IPS-18a (cell line): Measurements from ENCODE around the gene MYL11.
A peak's percentile ranks its signal among the peaks of the same experiment; 100 is the strongest.

Source experiments
- H3K27ac ChIP-seq: one replicate; pipeline ENCODE4 v1.5.1; 2013; ENCODE audit warnings: low read length
- H3K27me3 ChIP-seq: one replicate; pipeline ENCODE4 v1.6.1; 2013; ENCODE audit warnings: mild to moderate bottlenecking, low read length; ENCODE audit not compliant: control insufficient read depth, insufficient read depth
- H3K36me3 ChIP-seq: one replicate; pipeline ENCODE4 v1.6.1; 2013; ENCODE audit warnings: low read depth, low read length; ENCODE audit not compliant: control insufficient read depth
- H3K4me1 ChIP-seq: one replicate; pipeline ENCODE4 v1.6.1; 2013; ENCODE audit warnings: low read depth, low read length; ENCODE audit not compliant: control insufficient read depth
- H3K4me3 ChIP-seq: one replicate; pipeline ENCODE4 v1.5.1; 2013; ENCODE audit warnings: low read length
- H3K9ac ChIP-seq: one replicate; pipeline ENCODE4 v1.6.1; 2013; ENCODE audit warnings: mild to moderate bottlenecking, low read length, moderate library complexity
- H3K9me3 ChIP-seq: one replicate; pipeline ENCODE4 v1.6.1; 2013; ENCODE audit warnings: low read depth, low read length; ENCODE audit not compliant: control insufficient read depth

Gene MYL11

GRCh38 chr16:30407804-30408534 is 33.4 kb downstream of the MYL11 start:
- H3K27me3 ChIP-seq: no peaks in the 10 kb centered on the region
- H3K36me3 ChIP-seq: peaks cover 9% of the 10 kb centered on the region
- peak overlapping the region; percentile 63 for H3K9ac ChIP-seq
- H3K4me3 ChIP-seq: peak overlapping the region; percentile 56
- H3K27ac ChIP-seq: no peak overlapping the region
- H3K9me3 ChIP-seq: no peaks in the 10 kb centered on the region
- H3K4me1 ChIP-seq: peaks cover 3% of the 10 kb centered on the region

GRCh38 chr16:30409125-30410060 is 34.8 kb downstream of the MYL11 start:
- peaks cover 3% of the 10 kb centered on the region for H3K4me1 ChIP-seq
- H3K9ac ChIP-seq: no peak overlapping the region
- H3K9me3 ChIP-seq: no peaks in the 10 kb centered on the region
- H3K36me3 ChIP-seq: peaks cover 14% of the 10 kb centered on the region
- no peak overlapping the region for H3K4me3 ChIP-seq
- no peaks in the 10 kb centered on the region for H3K27me3 ChIP-seq
- H3K27ac ChIP-seq: no peak overlapping the region

- no peaks in the 10 kb centered on the region for H3K27me3 ChIP-seq
- H3K9me3 ChIP-seq: no peaks in the 10 kb centered on the region
- H3K36me3 ChIP-seq: peaks cover 14% of the 10 kb centered on the region
- no peak overlapping the region for H3K4me3 ChIP-seq
- H3K9ac ChIP-seq: no peak overlapping the region
- no peak overlapping the region for H3K27ac ChIP-seq
- peaks cover under 1% of the 10 kb centered on the region for H3K4me1 ChIP-seq
Measured at GRCh38 chr16:30413112-30413806, 38.7 kb downstream of the MYL11 start.

GRCh38 chr16:30414159-30414558 is 39.6 kb downstream of the MYL11 start:
- H3K4me1 ChIP-seq: peaks cover 5% of the 10 kb centered on the region
- peaks cover 17% of the 10 kb centered on the region for H3K36me3 ChIP-seq

GRCh38 chr16:30416047-30416603 is 41.5 kb downstream of the MYL11 start:
- H3K36me3 ChIP-seq: peaks cover 21% of the 10 kb centered on the region
- no peak overlapping the region for H3K4me3 ChIP-seq
- H3K27ac ChIP-seq: no peak overlapping the region

More at GRCh38 chr16:30414159-30414558, 39.6 kb downstream of the MYL11 start:
- Histone ChIP-seq H3K27ac (no peak overlapping the region), H3K4me3 (no peak overlapping the region), H3K9ac (no peak overlapping the region), H3K27me3 (no peaks in the 10 kb centered on the region), H3K9me3 (no peaks in the 10 kb centered on the region)

GRCh38 chr16:30416624-30417528 is 42.3 kb downstream of the MYL11 start:
- Histone ChIP-seq H3K36me3 (peaks cover 18% of the 10 kb centered on the region), H3K4me1 (peaks cover 5% of the 10 kb centered on the region), H3K27me3 (no peaks in the 10 kb centered on the region), H3K9me3 (no peaks in the 10 kb centered on the region), H3K9ac (no peak overlapping the region), H3K27ac (no peak overlapping the region), H3K4me3 (peak overlapping the region; percentile 59)

More at GRCh38 chr16:30416047-30416603, 41.5 kb downstream of the MYL11 start:
- Histone ChIP-seq H3K9me3 (no peaks in the 10 kb centered on the region), H3K9ac (no peak overlapping the region), H3K4me1 (peaks cover 5% of the 10 kb centered on the region), H3K27me3 (no peaks in the 10 kb centered on the region)

GRCh38 chr16:30417529-30418349 is 43.1 kb downstream of the MYL11 start:
- Histone ChIP-seq H3K9me3 (no peaks in the 10 kb centered on the region), H3K36me3 (peaks cover 24% of the 10 kb centered on the region), H3K9ac (peak overlapping the region; percentile 17), H3K27me3 (no peaks in the 10 kb centered on the region), H3K4me3 (peak overlapping the region; percentile 59), H3K27ac (no peak overlapping the region), H3K4me1 (peaks cover 5% of the 10 kb centered on the region)

GRCh38 chr16:30418350-30419181 is 44.0 kb downstream of the MYL11 start:
- Histone ChIP-seq H3K27me3 (no peaks in the 10 kb centered on the region), H3K4me3 (peak overlapping the region; percentile 59), H3K4me1 (peaks cover 5% of the 10 kb centered on the region), H3K27ac (no peak overlapping the region), H3K9ac (peak overlapping the region; percentile 17), H3K36me3 (peaks cover 22% of the 10 kb centered on the region), H3K9me3 (no peaks in the 10 kb centered on the region)

- Histone ChIP-seq H3K9ac (no peak overlapping the region), H3K9me3 (no peaks in the 10 kb centered on the region), H3K27me3 (no peaks in the 10 kb centered on the region), H3K36me3 (peaks cover 30% of the 10 kb centered on the region), H3K27ac (no peak overlapping the region), H3K4me1 (peaks cover 5% of the 10 kb centered on the region), H3K4me3 (no peak overlapping the region)
Measured at GRCh38 chr16:30421010-30421409, 46.4 kb downstream of the MYL11 start.
